NCI-H446 (cell line): ENCODE measurements around the gene GPATCH4.
"Not testable (repeated sequence)": the region's sequence is repeated elsewhere in the genome, so short reads cannot be mapped to it uniquely, and the experiment has no call there.

Experiments
- DNase-seq, 2 experiments: peaks; one replicate each; lab custom pipeline; 2025; lab: John Stamatoyannopoulos, UW

GPATCH4 gene

DNA sequence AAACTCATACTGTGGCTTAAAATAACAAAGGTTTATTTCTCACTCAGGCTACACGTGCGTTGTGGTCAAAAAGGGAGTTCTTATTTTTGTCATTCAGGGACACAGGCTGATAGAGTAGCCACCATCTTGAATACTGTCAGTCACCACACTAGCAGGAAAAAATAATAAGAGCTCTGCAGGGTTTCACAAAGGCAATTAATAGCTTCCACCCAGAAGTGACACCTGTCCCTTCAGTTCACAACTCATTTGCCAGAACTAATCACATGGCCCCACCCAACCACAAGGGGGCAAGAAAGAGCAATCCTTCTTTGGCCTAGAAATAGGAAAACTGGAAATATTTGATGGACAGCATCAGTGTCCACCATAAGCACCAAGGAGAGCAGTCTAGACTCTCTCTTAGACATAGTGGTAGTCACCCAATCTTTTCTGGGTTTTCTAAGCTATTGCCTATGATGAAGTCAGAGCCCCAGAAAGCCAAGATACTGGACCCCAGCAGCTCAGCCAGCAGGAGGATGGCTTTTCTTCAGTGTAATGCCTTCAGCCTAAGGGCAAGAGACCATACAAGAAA is 26.1 kb upstream of the GPATCH4 start:
- peak; percentile 13 to 66 for DNase-seq

DNA sequence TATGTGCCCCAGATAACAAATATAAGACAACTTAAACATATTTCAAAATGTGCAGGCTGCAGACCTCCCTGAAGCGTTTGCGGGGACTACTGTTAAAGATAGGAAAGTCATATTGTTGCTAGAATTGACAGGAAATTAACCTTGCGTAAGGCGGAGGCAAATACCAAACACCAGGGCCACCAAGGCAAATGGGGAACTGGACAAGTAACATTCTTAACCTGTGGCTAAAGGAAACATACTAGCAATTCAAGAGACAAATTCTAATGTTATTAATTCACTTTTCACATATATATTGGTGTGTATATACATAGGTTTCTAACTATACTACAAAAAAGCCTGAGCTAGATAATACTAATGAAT is 24.8 kb upstream of the GPATCH4 start:
- no peak for DNase-seq

DNA sequence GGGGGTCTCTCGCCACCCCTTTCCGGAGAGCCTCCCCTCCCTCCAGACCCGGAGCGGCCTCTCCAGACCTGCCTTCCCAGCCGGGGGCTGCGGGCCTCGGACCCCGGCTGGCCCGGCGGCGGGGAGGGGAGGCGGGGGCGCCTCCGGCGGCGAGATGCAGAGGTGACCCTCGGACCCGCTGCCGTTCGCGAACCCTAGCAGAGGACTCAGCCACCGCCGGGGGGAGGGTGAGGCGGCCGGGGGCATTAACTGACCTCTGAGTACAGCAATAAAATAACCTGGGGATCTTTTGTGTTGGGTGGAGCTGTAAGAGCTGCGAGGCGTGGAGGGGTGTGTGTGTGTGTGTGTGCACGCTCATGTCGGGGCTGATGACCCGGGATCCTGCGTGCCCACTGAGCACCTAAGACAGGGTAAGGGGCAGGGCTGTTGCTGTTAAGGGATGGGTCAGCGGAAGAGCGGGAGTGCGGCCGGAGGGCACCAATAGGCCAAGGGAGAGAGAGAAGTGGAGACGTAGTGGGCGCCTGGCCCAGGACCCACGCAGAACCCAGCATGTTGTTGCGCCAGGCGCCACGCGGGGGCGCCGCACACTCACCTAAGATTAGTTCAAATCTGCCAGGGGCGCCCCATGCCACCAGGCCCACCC is 24.3 kb upstream of the GPATCH4 start:
- peak; percentile 29 to 73 for DNase-seq

DNA sequence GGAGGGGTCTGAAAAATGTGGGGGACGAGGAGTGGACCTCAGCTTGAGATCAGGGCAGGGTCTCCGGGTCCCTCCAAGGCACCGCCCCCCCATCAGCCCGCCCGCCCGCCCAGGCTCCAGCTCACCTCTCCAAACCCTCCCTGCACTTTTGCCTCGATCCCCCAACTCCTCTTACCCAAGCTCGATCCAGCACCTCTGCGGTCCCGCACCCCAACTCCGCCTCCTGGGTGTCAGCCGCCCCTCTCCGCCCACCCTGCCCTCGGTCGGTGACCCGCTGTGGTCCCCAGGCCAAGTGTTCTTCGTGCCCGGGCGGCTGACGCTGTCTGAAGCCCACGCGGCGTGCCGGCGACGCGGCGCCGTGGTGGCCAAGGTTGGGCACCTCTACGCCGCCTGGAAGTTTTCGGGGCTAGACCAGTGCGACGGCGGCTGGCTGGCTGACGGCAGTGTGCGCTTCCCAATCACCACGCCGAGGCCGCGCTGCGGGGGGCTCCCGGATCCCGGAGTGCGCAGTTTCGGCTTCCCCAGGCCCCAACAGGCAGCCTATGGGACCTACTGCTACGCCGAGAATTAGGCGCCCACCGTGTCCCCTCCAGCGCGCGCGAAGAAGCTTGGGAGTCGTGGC is 23.6 kb upstream of the GPATCH4 start:
- no peak for DNase-seq

DNA sequence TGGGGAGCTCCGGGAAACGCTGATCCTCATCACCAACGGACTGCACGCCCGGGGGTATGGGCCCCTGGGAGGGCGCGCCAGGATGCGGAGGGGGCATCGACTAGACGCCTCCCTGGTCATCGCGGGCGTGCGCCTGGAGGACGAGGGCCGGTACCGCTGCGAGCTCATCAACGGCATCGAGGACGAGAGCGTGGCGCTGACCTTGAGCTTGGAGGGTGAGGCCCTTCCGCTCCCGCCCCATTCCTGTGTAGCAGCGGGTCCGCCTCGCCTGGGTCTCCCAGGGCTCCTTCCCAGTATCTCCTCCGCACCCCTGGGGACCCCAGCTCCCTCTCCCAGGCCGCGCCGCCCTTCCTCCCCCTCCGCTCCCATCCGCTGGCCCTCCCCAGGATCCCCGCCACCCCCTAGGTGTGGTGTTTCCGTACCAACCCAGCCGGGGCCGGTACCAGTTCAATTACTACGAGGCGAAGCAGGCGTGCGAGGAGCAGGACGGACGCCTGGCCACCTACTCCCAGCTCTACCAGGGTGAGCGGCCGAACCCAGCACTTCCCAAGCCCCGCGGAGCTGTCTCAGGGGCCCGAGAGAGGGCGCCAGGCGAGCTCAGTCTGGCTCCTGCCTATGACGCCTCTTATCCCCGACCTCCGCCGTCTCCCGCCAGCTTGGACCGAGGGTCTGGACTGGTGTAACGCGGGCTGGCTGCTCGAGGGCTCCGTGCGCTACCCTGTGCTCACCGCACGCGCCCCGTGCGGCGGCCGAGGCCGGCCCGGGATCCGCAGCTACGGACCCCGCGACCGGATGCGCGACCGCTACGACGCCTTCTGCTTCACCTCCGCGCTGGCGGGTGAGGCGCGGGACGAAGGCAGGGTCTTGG is 22.9 kb upstream of the GPATCH4 start:
- peak; percentile 36 to 68 for DNase-seq

DNA sequence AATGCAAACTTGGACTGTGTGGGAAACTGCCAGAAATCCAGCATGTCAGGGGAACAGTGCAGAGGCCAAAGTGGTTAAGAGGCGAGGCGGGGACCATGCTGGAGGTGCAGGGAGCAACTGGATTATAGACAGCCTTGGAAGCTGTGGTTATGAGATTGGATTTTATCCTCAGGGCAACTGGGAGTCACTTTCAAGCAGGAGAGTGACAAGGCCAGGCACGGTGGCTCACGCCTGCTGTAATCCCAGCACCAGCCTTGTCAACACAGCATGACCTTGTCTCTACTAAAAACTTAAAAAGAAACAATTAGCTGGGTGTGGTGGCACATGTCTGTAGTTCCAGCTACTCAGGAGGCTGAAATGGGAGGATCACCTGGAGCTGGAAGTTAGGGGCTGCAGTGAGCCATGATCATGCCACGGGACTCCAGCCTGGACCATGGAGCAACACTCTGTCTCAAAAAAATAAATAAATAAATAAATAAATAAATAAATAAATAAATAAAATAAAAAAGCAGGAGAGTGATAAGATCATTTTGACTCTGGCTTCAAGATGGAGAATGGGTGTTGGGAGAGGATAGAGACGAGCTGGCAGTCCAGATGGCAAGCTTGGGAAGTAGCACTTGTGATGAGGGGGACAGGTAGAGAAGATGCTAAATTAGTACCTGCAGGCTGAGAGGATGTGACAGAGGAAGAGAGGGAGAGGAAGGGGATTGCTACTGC is 21.5 kb upstream of the GPATCH4 start:
- DNase-seq = no peak

DNA sequence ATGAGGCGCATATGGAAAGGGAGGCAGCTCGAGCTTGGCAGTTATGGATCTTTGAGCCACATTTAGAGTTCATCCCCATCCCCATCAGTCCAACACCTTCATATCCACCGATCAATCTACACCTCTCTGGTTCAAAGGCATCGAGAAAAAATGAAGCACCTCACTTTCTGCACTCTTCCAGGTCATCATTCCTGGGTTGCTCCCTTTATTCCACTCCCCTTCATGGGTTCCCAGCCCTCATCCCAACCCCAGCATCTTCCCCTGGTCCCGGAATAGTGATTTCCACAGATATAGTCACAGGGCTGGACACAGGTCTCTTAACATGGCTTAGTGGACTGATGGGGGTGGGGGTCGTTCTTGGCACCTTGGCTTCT is 18.3 kb upstream of the GPATCH4 start:
- DNase-seq = no peak

DNA sequence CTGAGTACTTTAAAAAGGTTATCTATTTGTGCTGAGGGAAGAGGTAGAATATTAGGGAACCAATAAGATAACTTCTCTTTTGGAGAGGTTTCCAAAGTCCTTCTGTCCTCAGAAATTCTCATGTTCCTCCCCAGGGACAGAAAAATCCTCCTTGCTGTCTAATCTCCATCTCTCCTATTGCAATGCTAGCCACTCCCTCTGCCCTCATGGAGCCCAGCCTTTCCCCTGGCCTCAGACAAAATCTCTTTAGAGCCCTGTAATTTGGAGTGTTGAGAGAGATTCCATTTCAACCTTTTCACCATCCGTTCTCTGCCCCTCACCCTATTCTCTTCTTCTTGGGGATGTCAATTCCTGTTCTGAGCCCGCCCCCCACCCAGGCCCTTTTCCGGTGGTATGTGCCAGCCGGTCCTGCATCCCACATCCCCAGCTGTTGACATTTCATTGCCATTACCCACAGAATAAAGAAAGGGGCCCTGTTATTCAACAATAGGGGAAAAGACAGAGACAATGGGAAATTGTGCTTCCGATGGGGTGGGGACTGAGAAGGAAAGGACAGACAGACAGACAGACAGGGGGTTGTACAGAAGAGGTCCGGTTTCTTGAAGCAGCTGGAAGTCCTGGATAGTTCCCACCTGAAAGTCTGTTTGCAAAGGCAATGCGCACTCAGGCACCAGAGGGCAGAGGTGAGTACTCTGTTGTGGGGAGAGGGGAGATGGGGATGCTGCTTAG is 17.7 kb upstream of the GPATCH4 start, which contains the start of gene HAPLN2:
Gene HAPLN2 (plus strand): TSS at position 563 of the 729 bp plus-strand sequence. CDS start 4,076 bp downstream, outside the sequence.
- DNase-seq = peak in 1 of 2 experiments; percentile 13

DNA sequence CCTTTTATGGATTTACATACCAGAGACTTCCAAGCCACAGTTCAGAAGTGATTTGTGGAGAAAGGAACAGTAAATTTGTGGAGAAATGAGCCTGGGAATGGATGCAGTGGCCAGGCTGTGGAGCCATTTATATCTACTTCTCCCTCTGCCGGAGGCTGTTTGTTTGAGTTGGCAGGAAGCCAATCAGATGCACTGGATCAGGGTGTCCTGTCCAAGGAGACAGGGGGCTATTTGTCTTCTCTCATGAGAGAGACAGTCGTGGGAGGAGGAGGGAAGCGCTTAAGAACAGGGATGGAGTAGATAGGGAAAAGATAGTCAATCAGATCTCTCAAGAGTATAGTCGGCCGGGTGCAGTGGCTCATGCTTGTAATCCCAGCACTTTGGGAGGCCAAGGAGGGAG is 15.2 kb upstream of the GPATCH4 start:
- peak in 1 of 2 experiments; percentile 29 for DNase-seq

DNA sequence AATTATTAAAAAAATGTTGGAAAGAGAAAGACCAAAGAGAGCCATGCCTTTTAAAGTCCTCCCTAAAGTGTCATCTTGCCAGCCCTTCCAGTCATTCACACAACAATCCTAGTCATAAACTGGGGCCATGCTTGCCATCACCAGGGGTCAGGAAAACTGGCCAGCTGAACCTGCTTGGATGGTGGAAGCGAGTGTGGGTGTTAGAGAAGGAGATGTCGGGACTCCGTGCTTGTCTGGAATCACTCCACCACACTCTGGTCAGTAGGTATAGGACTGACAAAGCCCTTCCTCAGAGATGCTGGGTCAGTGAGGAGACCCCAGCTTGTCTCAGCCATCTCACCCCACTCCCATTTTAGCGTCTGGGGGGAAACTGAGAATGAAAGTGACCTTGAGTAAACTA is 14.7 kb upstream of the GPATCH4 start:
- DNase-seq = no peak

DNA sequence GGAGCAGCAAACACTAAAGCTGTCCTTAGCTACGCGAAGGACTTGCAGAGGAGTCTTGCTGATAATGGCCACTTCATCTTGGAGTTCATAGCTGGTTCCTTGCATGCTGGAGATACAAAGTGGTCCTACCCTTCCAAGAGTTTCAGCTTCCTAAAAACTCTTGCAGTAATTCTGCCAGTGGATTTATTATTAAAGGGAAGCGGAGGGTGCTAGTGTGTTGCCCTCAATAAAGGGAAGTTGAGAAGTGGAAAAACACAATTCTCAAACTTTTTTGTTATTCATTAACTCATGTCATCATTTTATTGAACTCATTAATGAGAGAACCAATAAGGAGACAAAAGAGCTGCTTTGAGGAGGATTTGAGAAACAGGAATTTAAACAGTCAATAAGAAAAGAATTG is 11.4 kb upstream of the GPATCH4 start:
- DNase-seq = no peak

DNA sequence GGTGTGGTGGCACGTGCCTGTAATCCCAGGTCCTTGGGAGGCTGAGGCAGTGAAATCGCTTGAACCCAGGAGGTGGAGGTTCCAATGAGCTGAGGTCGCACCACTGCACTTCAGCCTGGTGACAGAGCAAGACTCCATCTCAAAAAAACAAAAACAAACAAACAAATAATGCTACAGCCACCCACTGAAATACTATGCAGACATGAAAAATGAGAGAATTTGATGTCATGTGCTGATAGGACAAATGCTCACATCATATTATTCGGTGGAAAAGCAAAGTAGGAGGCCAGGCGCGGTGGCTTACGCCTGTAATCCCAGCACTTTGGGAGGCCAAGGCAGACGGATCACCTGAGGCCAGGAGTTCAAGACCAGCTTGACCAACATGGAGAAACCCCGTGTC is 8.8 kb upstream of the GPATCH4 start:
- DNase-seq = not testable (repeated sequence)

DNA sequence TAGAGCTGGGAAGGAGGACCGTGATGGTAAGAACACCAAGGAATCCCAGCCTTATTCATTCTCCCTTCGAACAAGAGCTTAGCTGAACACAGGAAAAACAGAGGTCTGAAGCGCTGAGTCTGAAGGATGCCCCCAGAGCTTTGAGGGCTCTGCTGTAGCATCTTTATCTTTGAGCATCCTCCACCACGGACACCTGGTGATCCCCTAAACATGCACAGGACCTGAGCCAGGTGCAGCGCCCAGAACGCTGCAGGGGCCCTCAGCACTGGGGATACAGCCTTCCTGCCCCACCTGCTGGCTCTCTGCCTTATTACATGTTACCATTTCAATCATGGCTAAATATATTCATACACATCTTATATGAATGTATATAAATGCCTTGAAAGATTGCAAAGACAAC is 7.7 kb upstream of the GPATCH4 start:
- peak in 1 of 2 experiments; percentile 31 for DNase-seq

DNA sequence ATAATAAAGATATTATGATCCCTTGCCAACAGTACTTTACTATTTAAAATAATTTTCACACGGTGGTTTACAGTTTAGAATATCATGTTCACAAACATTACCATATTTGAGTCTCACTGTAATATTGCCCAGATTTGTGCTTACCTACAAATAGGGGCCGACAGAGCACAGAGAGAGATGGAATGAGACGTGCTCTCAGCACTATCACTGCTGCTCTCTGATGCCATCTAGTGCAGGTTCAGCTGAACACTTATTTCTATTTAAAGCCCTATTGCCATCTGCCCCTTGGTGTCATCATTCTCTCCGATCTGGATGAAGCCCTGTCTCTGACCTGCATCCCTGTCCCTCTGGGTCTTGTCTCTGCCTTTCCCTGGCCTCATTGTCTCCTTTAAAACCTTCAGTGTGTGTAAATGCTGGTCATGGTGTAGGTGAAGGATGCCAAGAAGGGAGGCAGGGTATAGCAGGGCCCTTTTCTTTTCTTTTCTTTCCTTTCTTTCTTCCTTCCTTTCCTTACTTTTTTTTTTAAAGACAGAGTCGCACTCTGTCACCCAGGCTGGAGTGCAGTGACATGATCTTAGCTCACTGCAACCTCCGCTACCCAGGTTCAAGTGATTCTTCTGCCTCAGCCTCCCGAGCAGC is 6.9 kb upstream of the GPATCH4 start:
- peak; percentile 54 to 85 for DNase-seq

DNA sequence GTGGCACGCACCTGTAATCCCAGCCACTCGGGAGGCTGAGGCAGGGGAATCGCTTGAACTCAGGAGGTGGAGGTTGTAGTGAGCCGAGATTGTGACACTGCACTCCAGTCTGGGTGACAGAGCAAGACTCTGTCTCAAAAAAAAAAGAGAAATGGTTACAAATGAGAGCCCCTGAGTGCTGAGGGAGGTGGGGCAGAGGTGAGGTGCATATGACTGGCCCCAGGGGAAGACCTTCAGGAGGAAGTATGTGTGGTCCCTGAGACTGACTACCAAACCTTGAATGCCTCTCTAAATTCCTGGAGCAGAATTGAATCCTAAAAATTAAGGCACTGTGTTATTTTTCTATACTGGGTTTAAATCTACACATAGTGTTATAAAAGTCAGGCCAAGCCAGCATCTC is 6.1 kb upstream of the GPATCH4 start:
- DNase-seq = not testable (repeated sequence)

DNA sequence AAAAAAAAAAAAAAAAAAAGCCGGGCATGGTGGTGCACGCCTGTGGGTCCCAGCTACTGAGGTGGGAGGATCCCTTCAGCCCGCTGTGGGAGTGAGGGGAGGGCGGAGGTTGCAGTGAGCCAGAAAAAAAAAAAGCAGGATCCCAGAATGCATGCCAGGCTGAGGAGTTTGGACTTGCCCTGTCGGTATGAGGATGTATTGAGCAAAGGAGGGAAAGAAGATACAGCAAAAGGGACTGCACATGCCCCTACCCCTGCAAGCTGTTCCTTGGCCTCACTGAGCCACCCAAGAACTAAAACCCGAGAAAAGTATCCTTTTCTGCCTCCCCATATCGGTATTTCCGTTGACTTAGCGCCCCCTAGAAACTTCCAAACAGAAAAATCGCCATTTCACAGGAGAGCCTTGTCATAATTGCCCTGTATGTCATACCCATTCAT is 1.3 kb upstream of the GPATCH4 start:
- DNase-seq = peak in 1 of 2 experiments; percentile 43

DNA sequence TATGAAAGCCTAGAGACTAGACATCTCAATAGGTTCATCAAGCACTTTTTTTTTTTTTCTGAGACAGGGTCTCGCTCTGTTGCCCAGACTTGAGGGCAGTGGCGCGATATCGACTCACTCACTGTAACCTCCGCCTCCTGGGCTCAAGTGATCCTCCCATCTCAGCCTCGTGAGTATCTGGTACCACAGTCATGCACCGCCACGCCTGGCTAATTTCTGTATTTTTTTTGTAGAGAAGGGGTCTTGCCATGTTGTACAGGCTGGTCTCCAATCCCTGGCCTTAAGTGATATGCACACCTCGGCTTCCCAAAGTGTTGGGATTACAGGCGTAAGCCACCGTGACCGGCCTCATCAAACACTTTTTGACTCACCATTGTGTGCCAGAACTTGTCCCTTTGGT is 613 bp upstream of the GPATCH4 start:
- DNase-seq = no peak

DNA sequence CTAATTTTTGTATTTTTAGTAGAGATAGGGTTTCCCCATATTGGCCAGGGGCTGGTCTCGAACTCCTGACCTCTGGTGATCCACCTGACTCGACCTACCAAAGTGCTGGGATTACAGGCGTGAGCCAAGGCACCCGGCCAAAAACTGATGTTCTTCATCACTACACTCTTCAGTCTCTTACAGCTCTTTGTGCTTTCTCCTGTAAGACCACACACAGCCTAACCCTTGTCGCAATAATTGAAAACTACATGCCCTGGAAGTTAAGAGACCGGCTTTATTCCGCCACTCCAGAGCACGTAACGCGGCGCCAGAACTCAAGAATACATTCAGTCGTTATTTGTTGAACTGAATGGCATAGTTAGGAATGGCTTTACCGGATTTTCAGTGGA is 552 bp downstream of the GPATCH4 start:
- DNase-seq = no peak

DNA sequence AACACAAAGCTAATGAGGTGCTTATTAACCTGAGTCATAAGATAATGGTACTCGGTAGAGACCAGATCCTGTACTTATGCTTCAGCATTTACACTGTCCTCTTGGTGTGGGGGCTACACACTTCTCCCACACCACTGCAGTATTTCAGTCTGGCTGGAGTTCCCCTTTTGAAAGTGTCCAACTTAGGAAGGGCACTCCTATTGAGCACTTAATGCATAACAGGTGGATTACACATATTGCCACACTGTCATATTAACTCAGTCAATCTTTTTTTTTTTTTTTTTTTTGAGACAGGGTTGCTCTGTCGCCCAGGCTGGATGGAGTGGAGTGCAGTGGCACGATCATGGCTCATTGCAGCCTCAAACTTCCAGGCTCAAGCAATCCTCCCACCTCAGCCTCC is 1.5 kb downstream of the GPATCH4 start:
- DNase-seq = no peak

DNA sequence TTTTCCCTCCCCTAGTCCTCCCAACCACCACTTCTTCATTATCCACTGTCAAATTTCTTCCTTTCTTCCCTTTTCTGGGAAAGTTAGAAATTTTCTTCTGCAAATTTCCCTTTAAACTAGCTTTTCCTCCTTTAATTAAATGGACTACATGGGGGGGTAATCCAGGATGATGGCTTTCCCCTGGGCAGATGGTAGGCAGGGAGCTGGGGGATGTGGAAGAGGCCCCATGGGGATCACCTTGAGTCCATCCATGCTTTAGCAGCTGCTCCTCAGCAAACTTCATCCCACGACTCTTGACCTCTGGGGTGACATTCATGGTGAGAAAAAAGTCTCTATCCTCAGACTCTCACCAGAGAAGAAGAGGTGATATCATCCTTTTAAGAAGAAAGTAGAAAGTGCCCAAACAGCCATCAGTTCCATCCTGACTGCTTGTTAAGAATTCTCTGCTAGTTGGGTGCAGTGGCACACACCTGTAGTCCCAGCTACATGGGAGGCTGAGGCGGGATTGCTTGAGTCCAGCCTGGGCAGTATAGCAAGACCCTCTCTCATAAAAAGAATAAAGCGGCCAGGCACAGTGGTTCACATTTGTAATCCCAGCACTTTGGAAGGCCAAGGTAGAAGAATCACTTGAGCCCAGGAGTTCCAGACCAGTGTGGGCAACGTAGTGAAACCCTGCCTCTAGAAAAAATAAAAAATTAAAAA is 2.4 kb downstream of the GPATCH4 start:
- no peak for DNase-seq
